ENCODE results near the gene CKLF.

CKLF gene

GRCh38 chr16:66539623-66540469 lies 12.5 kb upstream of the CKLF start:
- Histone ChIP-seq H3K27ac (ENCODE audit: low read depth, low read length) (no peak overlapping the region), H3K36me3 (ENCODE audit: control insufficient read depth, insufficient read depth, low read length) (peaks cover 12% of the 10 kb centered on the region), H3K4me1 (ENCODE audit: control insufficient read depth, insufficient read depth, low read length) (no peaks in the 10 kb centered on the region), H3K4me3 (ENCODE audit: low read length) (no peak overlapping the region), H3K27me3 (ENCODE audit: control insufficient read depth, insufficient read depth, low read length) (no peaks in the 10 kb centered on the region), H3K9ac (ENCODE audit: low read length) (no peak overlapping the region)

- Histone ChIP-seq H3K27me3 (ENCODE audit: control insufficient read depth, insufficient read depth, low read length) (no peaks in the 10 kb centered on the region), H3K9ac (ENCODE audit: low read length) (no peak overlapping the region), H3K4me3 (ENCODE audit: low read length) (no peak overlapping the region), H3K27ac (ENCODE audit: low read depth, low read length) (no peak overlapping the region), H3K4me1 (ENCODE audit: control insufficient read depth, insufficient read depth, low read length) (no peaks in the 10 kb centered on the region), H3K36me3 (ENCODE audit: control insufficient read depth, insufficient read depth, low read length) (peaks cover 11% of the 10 kb centered on the region)
Observed at GRCh38 chr16:66541388-66542355, 10.7 kb upstream of the CKLF start.

- H3K36me3 ChIP-seq (ENCODE audit: control insufficient read depth, insufficient read depth, low read length): peaks cover 5% of the 10 kb centered on the region
- no peak overlapping the region for H3K4me3 ChIP-seq (ENCODE audit: low read length)
- H3K4me1 ChIP-seq (ENCODE audit: control insufficient read depth, insufficient read depth, low read length): no peaks in the 10 kb centered on the region
- no peaks in the 10 kb centered on the region for H3K27me3 ChIP-seq (ENCODE audit: control insufficient read depth, insufficient read depth, low read length)
- H3K9ac ChIP-seq (ENCODE audit: low read length): no peak overlapping the region
- H3K27ac ChIP-seq (ENCODE audit: low read depth, low read length): no peak overlapping the region
Observed at GRCh38 chr16:66542396-66542795, 10.0 kb upstream of the CKLF start.

GRCh38 chr16:66543541-66543940 lies 8.8 kb upstream of the CKLF start:
- Histone ChIP-seq H3K9ac (ENCODE audit: low read length) (no peak overlapping the region), H3K4me3 (ENCODE audit: low read length) (no peak overlapping the region), H3K27ac (ENCODE audit: low read depth, low read length) (no peak overlapping the region), H3K4me1 (ENCODE audit: control insufficient read depth, insufficient read depth, low read length) (no peaks in the 10 kb centered on the region), H3K27me3 (ENCODE audit: control insufficient read depth, insufficient read depth, low read length) (no peaks in the 10 kb centered on the region), H3K36me3 (ENCODE audit: control insufficient read depth, insufficient read depth, low read length) (peaks cover 2% of the 10 kb centered on the region)

DNA sequence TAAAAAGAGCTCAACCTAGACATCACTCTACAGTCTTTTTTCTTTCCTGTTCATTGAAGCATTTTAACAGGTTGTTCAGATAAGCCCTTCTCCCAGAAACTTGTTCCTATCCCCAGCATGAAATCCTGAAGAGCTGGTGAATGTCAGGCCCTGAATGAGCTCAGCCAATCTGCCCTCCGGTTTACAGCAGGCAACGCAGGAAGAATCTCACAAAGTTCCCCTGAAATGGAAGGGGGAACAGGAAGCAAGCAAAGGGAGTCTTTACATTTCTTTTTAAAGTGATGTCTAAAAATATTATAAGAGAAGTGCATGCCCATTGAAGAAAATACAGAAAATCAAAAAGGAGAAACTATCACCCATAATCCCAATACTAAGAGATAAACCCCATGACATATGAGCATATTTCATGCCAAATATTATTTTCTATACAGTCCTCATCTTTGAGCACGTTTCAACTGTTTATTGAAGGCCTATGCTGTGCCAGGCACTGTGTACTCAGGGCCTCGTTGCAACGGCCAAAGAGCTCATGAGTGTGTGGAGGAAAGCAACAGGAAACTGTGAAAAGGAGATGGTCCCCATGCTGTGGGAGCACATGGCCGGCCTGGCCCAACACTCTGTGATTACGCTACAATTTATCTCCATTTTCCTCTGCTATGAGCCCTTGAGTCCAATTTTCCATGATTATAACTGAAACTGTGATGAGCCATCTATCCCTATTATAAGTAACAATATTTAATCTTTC lies 8.2 kb upstream of the CKLF start:
- no peak overlapping the region for H3K4me3 ChIP-seq (ENCODE audit: low read length)
- H3K4me1 ChIP-seq (ENCODE audit: control insufficient read depth, insufficient read depth, low read length): no peaks in the 10 kb centered on the region
- H3K36me3 ChIP-seq (ENCODE audit: control insufficient read depth, insufficient read depth, low read length): peaks cover 2% of the 10 kb centered on the region
- H3K27me3 ChIP-seq (ENCODE audit: control insufficient read depth, insufficient read depth, low read length): no peaks in the 10 kb centered on the region
- no peak overlapping the region for H3K9ac ChIP-seq (ENCODE audit: low read length)
- no peak overlapping the region for H3K27ac ChIP-seq (ENCODE audit: low read depth, low read length)

- Histone ChIP-seq H3K27me3 (ENCODE audit: control insufficient read depth, insufficient read depth, low read length) (no peaks in the 10 kb centered on the region), H3K4me1 (ENCODE audit: control insufficient read depth, insufficient read depth, low read length) (peaks cover 7% of the 10 kb centered on the region), H3K27ac (ENCODE audit: low read depth, low read length) (no peak overlapping the region), H3K36me3 (ENCODE audit: control insufficient read depth, insufficient read depth, low read length) (no peaks in the 10 kb centered on the region), H3K4me3 (ENCODE audit: low read length) (no peak overlapping the region), H3K9ac (ENCODE audit: low read length) (no peak overlapping the region)
Observed at GRCh38 chr16:66547101-66547989, 5.0 kb upstream of the CKLF start.

- H3K36me3 ChIP-seq (ENCODE audit: control insufficient read depth, insufficient read depth, low read length): no peaks in the 10 kb centered on the region
- H3K4me1 ChIP-seq (ENCODE audit: control insufficient read depth, insufficient read depth, low read length): peaks cover 7% of the 10 kb centered on the region
- H3K27ac ChIP-seq (ENCODE audit: low read depth, low read length): no peak overlapping the region
- no peak overlapping the region for H3K9ac ChIP-seq (ENCODE audit: low read length)
- H3K4me3 ChIP-seq (ENCODE audit: low read length): peak overlapping the region; percentile 19
- no peaks in the 10 kb centered on the region for H3K27me3 ChIP-seq (ENCODE audit: control insufficient read depth, insufficient read depth, low read length)
Observed at GRCh38 chr16:66548068-66548467, 4.3 kb upstream of the CKLF start.

- H3K36me3 ChIP-seq (ENCODE audit: control insufficient read depth, insufficient read depth, low read length): no peaks in the 10 kb centered on the region
- H3K27ac ChIP-seq (ENCODE audit: low read depth, low read length): peak overlapping the region; percentile 93
- no peaks in the 10 kb centered on the region for H3K27me3 ChIP-seq (ENCODE audit: control insufficient read depth, insufficient read depth, low read length)
- no peak overlapping the region for H3K9ac ChIP-seq (ENCODE audit: low read length)
- peaks cover 9% of the 10 kb centered on the region for H3K4me1 ChIP-seq (ENCODE audit: control insufficient read depth, insufficient read depth, low read length)
- H3K4me3 ChIP-seq (ENCODE audit: low read length): peak overlapping the region; percentile 65
Observed at GRCh38 chr16:66548868-66549267, 3.5 kb upstream of the CKLF start.

DNA sequence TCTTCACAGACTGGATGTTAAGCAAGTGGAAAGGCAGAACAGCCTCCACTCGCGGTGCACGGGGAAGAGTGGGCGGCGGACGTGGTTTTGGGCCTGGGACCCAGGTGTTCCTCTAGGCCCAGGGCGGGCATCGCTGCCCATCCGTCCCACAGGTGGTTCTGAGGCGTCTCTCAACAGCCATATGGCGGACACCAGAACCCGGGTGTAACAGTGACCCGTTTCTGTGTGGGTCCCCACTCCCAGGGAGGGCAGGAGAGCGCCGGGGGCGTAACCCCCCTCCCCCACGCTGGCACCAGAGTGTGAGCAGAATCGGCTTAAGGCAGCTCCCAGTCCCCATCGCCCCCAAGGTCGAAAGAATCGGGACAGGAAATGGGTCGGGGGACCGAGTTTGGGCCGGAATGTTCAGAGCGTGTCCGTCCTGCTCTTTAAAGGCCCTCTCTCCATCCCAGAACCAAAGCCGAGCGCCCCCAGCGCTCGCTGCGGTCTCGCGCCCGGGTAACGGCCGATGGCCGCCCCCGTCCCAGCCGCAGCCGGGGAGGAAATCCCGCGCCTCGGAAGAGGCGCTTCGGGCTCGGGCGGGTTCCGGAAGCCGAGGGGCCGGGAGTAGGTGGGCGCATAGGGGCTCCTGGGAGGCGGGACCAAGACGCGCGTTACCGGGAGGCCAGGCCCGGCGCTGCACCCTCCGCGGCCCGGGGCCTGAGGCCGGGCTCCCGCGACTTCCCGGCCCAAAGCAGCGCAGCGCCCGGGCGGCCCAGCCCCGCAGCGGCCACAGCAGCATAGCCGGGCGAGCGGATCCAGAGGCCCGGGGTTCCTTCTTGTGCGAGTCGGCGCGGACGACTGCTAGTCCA lies 2.9 kb upstream of the CKLF start, which contains the start of gene TK2:
Gene TK2, minus strand, starts transcription at position 839 of the 848 bp plus-strand sequence. Its CDS starts 61 bp downstream, at position 778.
- peaks cover 9% of the 10 kb centered on the region for H3K4me1 ChIP-seq (ENCODE audit: control insufficient read depth, insufficient read depth, low read length)
- no peaks in the 10 kb centered on the region for H3K36me3 ChIP-seq (ENCODE audit: control insufficient read depth, insufficient read depth, low read length)
- H3K9ac ChIP-seq (ENCODE audit: low read length): peak within 1 kb of the TSS; percentile 80
- H3K27me3 ChIP-seq (ENCODE audit: control insufficient read depth, insufficient read depth, low read length): no peaks in the 10 kb centered on the region
- H3K27ac ChIP-seq (ENCODE audit: low read depth, low read length): peak within 1 kb of the TSS; percentile 93
- peak within 1 kb of the TSS; percentile 65 for H3K4me3 ChIP-seq (ENCODE audit: low read length)

DNA sequence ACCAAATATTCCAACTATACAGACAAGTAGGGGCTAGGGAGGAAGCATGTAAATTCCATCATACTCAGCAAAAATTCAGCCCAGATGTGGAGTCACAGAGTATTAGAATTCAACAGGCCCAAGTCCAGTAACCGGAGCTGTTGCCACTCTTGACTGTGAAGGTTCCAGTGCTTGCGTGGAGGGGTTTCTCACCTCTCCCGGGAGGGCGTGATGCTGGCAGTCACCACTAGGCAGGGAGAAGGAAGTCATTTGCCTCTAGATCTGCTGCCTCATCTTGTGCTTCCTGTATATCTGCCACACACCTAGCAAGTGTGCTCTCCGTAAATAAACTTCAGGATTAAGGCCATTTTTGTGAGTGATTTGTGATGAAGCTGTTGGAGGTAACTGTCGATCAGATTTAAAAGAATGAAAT lies 1.0 kb upstream of the CKLF start:
- Histone ChIP-seq H3K4me1 (ENCODE audit: control insufficient read depth, insufficient read depth, low read length) (peaks cover 9% of the 10 kb centered on the region), H3K4me3 (ENCODE audit: low read length) (peak overlapping the region; percentile 87), H3K27me3 (ENCODE audit: control insufficient read depth, insufficient read depth, low read length) (no peaks in the 10 kb centered on the region), H3K36me3 (ENCODE audit: control insufficient read depth, insufficient read depth, low read length) (no peaks in the 10 kb centered on the region), H3K27ac (ENCODE audit: low read depth, low read length) (peak overlapping the region; percentile 93), H3K9ac (ENCODE audit: low read length) (no peak overlapping the region)

All from rectal smooth muscle tissue (tissue), 1 donor.